Testis (tissue), 2 donors: ENCODE results near the gene H6PD.

Experiments used
- POLR2A ChIP-seq: fragments of 450-650 bp; IDR thresholded peaks from one replicate; pipeline ENCODE4 v1.6.1; 2017; ENCODE audit warnings: antibody characterized with exemption, mild to moderate bottlenecking, moderate library complexity
- TF ChIP-seq, protein P1 (sequence below), 3 experiments: fragments of 450-650 bp in 2 of 3; fragments of 200-600 bp in 1 of 3; sonication (generic) in 1 of 3; IDR thresholded peaks; one replicate each; pipeline ENCODE4 v1.5.1; 2016 to 2019; ENCODE audit warnings: antibody characterized with exemption in 3 of 3, mild to moderate bottlenecking in 2 of 3, moderate library complexity in 1 of 3

DNA sequence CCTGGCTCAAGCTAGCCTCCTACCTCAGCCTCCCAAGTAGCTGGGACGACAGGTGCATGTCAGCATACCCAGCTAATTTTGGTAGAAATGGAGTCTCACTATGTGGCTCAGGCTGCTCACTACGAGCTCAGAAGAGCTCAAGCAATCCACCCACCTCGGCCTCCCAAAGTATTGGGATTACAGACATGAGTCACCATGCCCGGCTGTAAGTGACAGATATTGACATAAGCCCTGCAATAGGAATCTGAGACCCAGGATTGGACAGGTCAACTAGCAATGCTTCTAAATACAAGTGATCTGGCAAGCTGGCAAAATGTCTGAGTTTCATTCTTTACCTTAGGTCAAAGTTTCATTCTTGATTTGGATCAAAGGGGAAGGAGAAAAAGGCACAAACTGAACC, 40.5 kb upstream of the H6PD start:
- no peak for TF ChIP-seq POLR2A
- TF ChIP-seq, protein P1, sequence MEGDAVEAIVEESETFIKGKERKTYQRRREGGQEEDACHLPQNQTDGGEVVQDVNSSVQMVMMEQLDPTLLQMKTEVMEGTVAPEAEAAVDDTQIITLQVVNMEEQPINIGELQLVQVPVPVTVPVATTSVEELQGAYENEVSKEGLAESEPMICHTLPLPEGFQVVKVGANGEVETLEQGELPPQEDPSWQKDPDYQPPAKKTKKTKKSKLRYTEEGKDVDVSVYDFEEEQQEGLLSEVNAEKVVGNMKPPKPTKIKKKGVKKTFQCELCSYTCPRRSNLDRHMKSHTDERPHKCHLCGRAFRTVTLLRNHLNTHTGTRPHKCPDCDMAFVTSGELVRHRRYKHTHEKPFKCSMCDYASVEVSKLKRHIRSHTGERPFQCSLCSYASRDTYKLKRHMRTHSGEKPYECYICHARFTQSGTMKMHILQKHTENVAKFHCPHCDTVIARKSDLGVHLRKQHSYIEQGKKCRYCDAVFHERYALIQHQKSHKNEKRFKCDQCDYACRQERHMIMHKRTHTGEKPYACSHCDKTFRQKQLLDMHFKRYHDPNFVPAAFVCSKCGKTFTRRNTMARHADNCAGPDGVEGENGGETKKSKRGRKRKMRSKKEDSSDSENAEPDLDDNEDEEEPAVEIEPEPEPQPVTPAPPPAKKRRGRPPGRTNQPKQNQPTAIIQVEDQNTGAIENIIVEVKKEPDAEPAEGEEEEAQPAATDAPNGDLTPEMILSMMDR (IDR thresholded peaks at IDR 0.05), result no peak
